HepG2 (cell line): ENCODE data around the gene PTS. TPM values are rescaled to one million over a fixed set of nuclear protein-coding genes. Genes with fewer than 3 reads are reported as not detected.

Experiments used
- ATAC-seq: fragments of 200-7000 bp; cut with Tn5 transposase; 3 replicates; pipeline ENCODE4 v1.9.1; 2020; ENCODE audit warnings: mild to moderate bottlenecking, moderate library complexity
- BruUV-seq: library from RNA; stranded (reverse); fragments of 400-500 nt; replicated peaks from 2 replicates; lab custom pipeline; 2021; lab: Mats Ljungman, UMichigan
- CTCF ChIA-PET: fragments of 300-600 bp; formaldehyde crosslinking; extraction: SDS; loops from one replicate; lab custom pipeline; 2021; ENCODE audit warnings: low total read pairs, inconsistent platforms, low intra/inter-chr PET ratio; lab: Yijun Ruan, JAX
- POLR2A ChIA-PET: fragments of 350-600 bp; sonication (Branson Sonifier 250); formaldehyde crosslinking; loops from one replicate; lab custom pipeline; 2020; ENCODE audit warnings: antibody characterized with exemption, inconsistent platforms; lab: Yijun Ruan, JAX
- DNase-seq: peaks from one replicate; pipeline ENCODE4 v3.0.0-alpha.2; 2015; ENCODE audit warnings: low spot score
- FAIRE-seq: peaks from 3 replicates; lab custom pipeline; 2011; peaks lifted over from hg19 to GRCh38; lab: Jason Lieb, UNC
- H2AFZ ChIP-seq: one replicate; pipeline ENCODE4 v1.6.1; 2011; ENCODE audit warnings: low read length, inconsistent platforms
- H3K27ac ChIP-seq: fragments of 300-600 bp; 3 replicates; pipeline ENCODE4 v1.8.0; 2011; ENCODE audit warnings: mixed run types, mild to moderate bottlenecking, mixed read lengths, low read length, inconsistent platforms; ENCODE audit not compliant: insufficient read depth; ENCODE audit errors: extremely low read length
- H3K27me3 ChIP-seq, 2 experiments: fragments of 200-600 bp in 1 of 2; 2 replicates in 1 of 2; 3 replicates in 1 of 2; pipeline versions ENCODE4 v1.6.0 to v1.8.0; 2011; ENCODE audit warnings: low read length in 2 of 2, mild to moderate bottlenecking in 2 of 2, moderate library complexity in 2 of 2, inconsistent platforms in 1 of 2; ENCODE audit not compliant: insufficient read depth in 2 of 2, control insufficient read depth in 1 of 2
- H3K36me3 ChIP-seq, 2 experiments: fragments of 200-600 bp in 1 of 2; replicated peaks in 1 of 2; 2 replicates in 1 of 2; 3 replicates in 1 of 2; pipeline versions ENCODE4 v1.5.1 to v1.8.0; 2011; ENCODE audit warnings: low read length in 2 of 2, inconsistent platforms in 1 of 2; ENCODE audit not compliant: insufficient read depth in 2 of 2, control insufficient read depth in 1 of 2
- H3K4me1 ChIP-seq: 2 replicates; pipeline ENCODE4 v1.5.1; 2012; ENCODE audit warnings: low read length, inconsistent platforms; ENCODE audit not compliant: insufficient read depth
- H3K4me2 ChIP-seq: 2 replicates; pipeline ENCODE4 v1.6.0; 2011; ENCODE audit warnings: low read depth, low read length, inconsistent platforms
- H3K4me3 ChIP-seq, 3 experiments: fragments of 200-600 bp in 1 of 3; sonication (generic), shearing (Covaris generic) in 1 of 3; replicated peaks in 1 of 3; 2 replicates each; pipeline ENCODE4 v1.5.1; 2011 to 2016; ENCODE audit warnings: low read length in 3 of 3, inconsistent platforms in 2 of 3, low read depth in 2 of 3, mild to moderate bottlenecking in 2 of 3, control low read depth in 1 of 3, mixed read lengths in 1 of 3; ENCODE audit not compliant: insufficient read depth in 1 of 3
- H3K79me2 ChIP-seq: one replicate; pipeline ENCODE4 v1.6.1; 2011; ENCODE audit warnings: low read length, inconsistent platforms; ENCODE audit not compliant: insufficient read depth
- H3K9ac ChIP-seq: 2 replicates; pipeline ENCODE4 v1.6.0; 2011; ENCODE audit warnings: mild to moderate bottlenecking, low read depth, low read length, inconsistent platforms; ENCODE audit not compliant: insufficient read depth
- H3K9me3 ChIP-seq: 2 replicates; pipeline ENCODE4 v1.5.1; 2012; ENCODE audit warnings: mild to moderate bottlenecking, low read length
- H4K20me1 ChIP-seq: 2 replicates; pipeline ENCODE4 v1.6.0; 2011; ENCODE audit warnings: inconsistent platforms, mild to moderate bottlenecking, low read length, moderate library complexity; ENCODE audit not compliant: insufficient read depth
- ARNT2 ChIP-seq: sonication (generic); formaldehyde crosslinking; IDR thresholded peaks from 2 replicates; pipeline ENCODE4 v1.8.0; 2022; ENCODE audit warnings: mild to moderate bottlenecking, low read depth, missing genetic modification reagents, moderate library complexity
- ATF7 ChIP-seq, 2 experiments: fragments of 450-650 bp in 1 of 2; sonication (generic) in 1 of 2; formaldehyde crosslinking in 1 of 2; IDR thresholded peaks; 2 replicates each; pipeline versions ENCODE4 v1.4.0 to v1.6.1; 2016 to 2020; ENCODE audit warnings: antibody characterized with exemption in 1 of 2, mild to moderate bottlenecking in 1 of 2, missing genetic modification reagents in 1 of 2
- CEBPB ChIP-seq: IDR thresholded peaks from 2 replicates; pipeline ENCODE4 v1.6.1; 2011; ENCODE audit warnings: low read depth, low read length, improper control_type of control experiment, borderline replicate concordance
- CEBPG ChIP-seq: IDR thresholded peaks from 2 replicates; pipeline ENCODE4 v1.6.1; 2016
- MIER2 ChIP-seq: IDR thresholded peaks from 2 replicates; pipeline ENCODE4 v1.6.1; 2016; ENCODE audit warnings: missing biosample characterization, missing genetic modification reagents
- TEAD3 ChIP-seq: optimal IDR thresholded peaks from 2 replicates; pipeline ENCODE3; 2016; ENCODE audit warnings: borderline replicate concordance
- ZFP62 ChIP-seq: sonication (generic); formaldehyde crosslinking; IDR thresholded peaks from 2 replicates; pipeline ENCODE4 v1.4.0; 2020; ENCODE audit warnings: missing genetic modification reagents
- ZFX ChIP-seq: sonication (generic); formaldehyde crosslinking; IDR thresholded peaks from 2 replicates; pipeline ENCODE4 v1.4.0; 2020; ENCODE audit warnings: mild to moderate bottlenecking, low read depth, missing genetic modification reagents, moderate library complexity
- ZFY ChIP-seq: sonication (generic); formaldehyde crosslinking; IDR thresholded peaks from 2 replicates; pipeline ENCODE4 v1.4.0; 2020; ENCODE audit warnings: missing genetic modification reagents
- ZNF124 ChIP-seq: sonication (generic); formaldehyde crosslinking; IDR thresholded peaks from 2 replicates; pipeline ENCODE4 v1.4.0; 2020; ENCODE audit warnings: missing genetic modification reagents
- ZNF691 ChIP-seq: sonication (generic); formaldehyde crosslinking; IDR thresholded peaks from 2 replicates; pipeline ENCODE4 v1.4.0; 2020; ENCODE audit warnings: missing genetic modification reagents, low read depth, mild to moderate bottlenecking, borderline replicate concordance
- WGBS: methylation state at CpG from one replicate; pipeline ENCODE4 v1.1.6; 2017; ENCODE audit warnings: low lambda C conversion rate; 5-methylcytosine and 5-hydroxymethylcytosine counted together
- in situ Hi-C: cut with HindIII; loops from 2 replicates; pipeline ENCODE4 v1.10.0; 2017; ENCODE audit warnings: low pct_unique_long_range_greater_than_20kb; ENCODE audit not compliant: extremely low pct_ligation_motif_present
- intact Hi-C: fragments of 100-400 bp; cut with micrococcal nuclease; formaldehyde crosslinking; loops from one replicate; pipeline ENCODE4 v1.10.0; 2022; ENCODE audit not compliant: unreplicated experiment
- polyA plus RNA-seq, 8 experiments: library from polyadenylated mRNA; depleted of rRNA in 3 of 8; stranded (reverse) in 7 of 8; unstranded in 1 of 8; fragments of >200 nt; fragmentation: Illumina TruSeq in 4 of 8; extraction: Trizol in 4 of 8; gene quantifications; 2 replicates each; pipeline versions ENCODE4 v1.2.1 to v1.2.3, GENCODE V29; 2011 to 2016; ENCODE audit warnings: low read depth in 4 of 8, missing spikeins in 1 of 8, mixed read lengths in 1 of 8; ENCODE audit not compliant: insufficient read depth in 1 of 8
- total RNA-seq, 5 experiments: library from RNA; depleted of rRNA; stranded (reverse); fragments of >200 nt; fragmentation: Illumina TruSeq; extraction: Trizol; gene quantifications; 2 replicates each; pipeline ENCODE4 v1.2.3, GENCODE V29; 2016; ENCODE audit warnings: low read depth in 1 of 5
- TF ChIP-seq, protein P1 (sequence below): sonication (generic); formaldehyde crosslinking; IDR thresholded peaks from 2 replicates; pipeline ENCODE4 v1.8.1; 2023; ENCODE audit warnings: missing genetic modification reagents, inconsistent platforms, borderline replicate concordance
- TF ChIP-seq, protein P2 (sequence below): sonication (generic); formaldehyde crosslinking; IDR thresholded peaks from 2 replicates; pipeline ENCODE4 v1.4.0; 2020; ENCODE audit warnings: missing genetic modification reagents, borderline replicate concordance

The PTS gene
- total and polyA plus RNA-seq, 2 of the 13 experiments (the other 11 are each of a cell fraction or from before 2014, with no cell fraction given), result 33.6 to 49.3 TPM

DNA sequence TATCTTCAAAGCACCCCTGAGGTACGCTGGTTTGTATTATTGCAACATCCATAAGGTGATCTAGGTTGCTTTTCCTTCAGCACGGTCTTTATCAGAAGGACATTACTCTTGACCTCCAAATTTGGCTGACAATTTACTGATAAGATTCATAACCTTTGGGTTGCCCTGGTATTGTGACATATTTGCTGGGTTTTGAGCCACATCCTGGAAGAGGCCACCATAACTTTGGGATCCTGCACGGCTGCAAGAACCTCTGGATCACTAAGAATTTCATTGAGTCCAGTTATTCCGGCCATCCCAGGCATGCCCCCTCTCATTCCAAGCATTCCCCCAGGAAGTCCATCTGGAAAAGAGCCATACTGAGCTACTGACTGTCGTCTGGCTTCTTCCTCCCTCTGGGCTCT is 41.0 kb downstream of the PTS start:
- intact Hi-C loops, result no loop called here
- no peaks in the 10 kb centered on the region for H3K36me3 ChIP-seq
- H3K79me2 ChIP-seq, result no peaks in the 10 kb centered on the region
- POLR2A ChIA-PET, result no interaction called here
- FAIRE-seq (no peak), ATAC-seq (peak; percentile 40; the same call in 2 of the 3 replicates)
- H3K27me3 ChIP-seq, result no peaks in the 10 kb centered on the region
- H3K4me3 ChIP-seq, result no peak overlapping the region
- 8% methylated on average over 5 of the region's 5 CpGs for WGBS
- peaks cover 36% of the 10 kb centered on the region for H3K4me1 ChIP-seq
- H3K9ac ChIP-seq, result no peak overlapping the region
- H2AFZ ChIP-seq, result no peak overlapping the region
- in situ Hi-C loops, result no loop called here
- H3K27ac ChIP-seq, result no peak overlapping the region
- TF ChIP-seq, protein P1, sequence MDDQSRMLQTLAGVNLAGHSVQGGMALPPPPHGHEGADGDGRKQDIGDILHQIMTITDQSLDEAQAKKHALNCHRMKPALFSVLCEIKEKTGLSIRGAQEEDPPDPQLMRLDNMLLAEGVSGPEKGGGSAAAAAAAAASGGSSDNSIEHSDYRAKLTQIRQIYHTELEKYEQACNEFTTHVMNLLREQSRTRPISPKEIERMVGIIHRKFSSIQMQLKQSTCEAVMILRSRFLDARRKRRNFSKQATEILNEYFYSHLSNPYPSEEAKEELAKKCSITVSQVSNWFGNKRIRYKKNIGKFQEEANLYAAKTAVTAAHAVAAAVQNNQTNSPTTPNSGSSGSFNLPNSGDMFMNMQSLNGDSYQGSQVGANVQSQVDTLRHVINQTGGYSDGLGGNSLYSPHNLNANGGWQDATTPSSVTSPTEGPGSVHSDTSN (CRISPR knock-in tag), result no peak
- TF ChIP-seq ZNF691 (CRISPR knock-in tag) (no peak), ARNT2 (CRISPR knock-in tag) (no peak), ZFP62 (no peak), ATF7 (IDR thresholded peaks at IDR 0.05) (no peak), ATF7 (CRISPR knock-in tag; IDR thresholded peaks at IDR 0.05) (no peak), CEBPG (CRISPR knock-in tag) (peak; percentile 32; the same call in 1 of the 2 replicates), ZFY (CRISPR knock-in tag) (no peak), ZFX (CRISPR knock-in tag) (no peak), CEBPB (peak; percentile 71), TEAD3 (peak; percentile 79), ZNF124 (CRISPR knock-in tag) (no peak), MIER2 (CRISPR knock-in tag) (no peak)
- TF ChIP-seq, protein P2, sequence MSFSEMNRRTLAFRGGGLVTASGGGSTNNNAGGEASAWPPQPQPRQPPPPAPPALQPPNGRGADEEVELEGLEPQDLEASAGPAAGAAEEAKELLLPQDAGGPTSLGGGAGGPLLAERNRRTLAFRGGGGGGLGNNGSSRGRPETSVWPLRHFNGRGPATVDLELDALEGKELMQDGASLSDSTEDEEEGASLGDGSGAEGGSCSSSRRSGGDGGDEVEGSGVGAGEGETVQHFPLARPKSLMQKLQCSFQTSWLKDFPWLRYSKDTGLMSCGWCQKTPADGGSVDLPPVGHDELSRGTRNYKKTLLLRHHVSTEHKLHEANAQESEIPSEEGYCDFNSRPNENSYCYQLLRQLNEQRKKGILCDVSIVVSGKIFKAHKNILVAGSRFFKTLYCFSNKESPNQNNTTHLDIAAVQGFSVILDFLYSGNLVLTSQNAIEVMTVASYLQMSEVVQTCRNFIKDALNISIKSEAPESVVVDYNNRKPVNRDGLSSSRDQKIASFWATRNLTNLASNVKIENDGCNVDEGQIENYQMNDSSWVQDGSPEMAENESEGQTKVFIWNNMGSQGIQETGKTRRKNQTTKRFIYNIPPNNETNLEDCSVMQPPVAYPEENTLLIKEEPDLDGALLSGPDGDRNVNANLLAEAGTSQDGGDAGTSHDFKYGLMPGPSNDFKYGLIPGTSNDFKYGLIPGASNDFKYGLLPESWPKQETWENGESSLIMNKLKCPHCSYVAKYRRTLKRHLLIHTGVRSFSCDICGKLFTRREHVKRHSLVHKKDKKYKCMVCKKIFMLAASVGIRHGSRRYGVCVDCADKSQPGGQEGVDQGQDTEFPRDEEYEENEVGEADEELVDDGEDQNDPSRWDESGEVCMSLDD (CRISPR knock-in tag), result 0 out of 2 replicates have a peak, but pooled peaks have one; percentile 40
- TF ChIP-seq, all 625 proteins: peak for 4
- no TSS peak for BruUV-seq
- DNase-seq, result peak; percentile 37
- Histone ChIP-seq H3K9me3 (no peaks in the 10 kb centered on the region), H3K4me2 (no peak overlapping the region), H4K20me1 (no peaks in the 10 kb centered on the region)
- CTCF ChIA-PET, result no interaction called here
